GM18520 (cell line): ENCODE data around the gene TTLL9.

Experiments used
- ATAC-seq: cut with Tn5 transposase; IDR thresholded peaks from one replicate; pipeline ENCODE4 v1.9.1; 2021; ENCODE audit not compliant: unreplicated experiment

TTLL9 gene

GRCh38 chr20:31836853-31837608, 33.4 kb upstream of the TTLL9 start:
- no peak for ATAC-seq

GRCh38 chr20:31837896-31838397, 32.5 kb upstream of the TTLL9 start:
- ATAC-seq, result no peak

- ATAC-seq, result no peak
Observed at GRCh38 chr20:31838646-31839292, 31.7 kb upstream of the TTLL9 start.

GRCh38 chr20:31839782-31840487, 30.5 kb upstream of the TTLL9 start:
- no peak for ATAC-seq

DNA sequence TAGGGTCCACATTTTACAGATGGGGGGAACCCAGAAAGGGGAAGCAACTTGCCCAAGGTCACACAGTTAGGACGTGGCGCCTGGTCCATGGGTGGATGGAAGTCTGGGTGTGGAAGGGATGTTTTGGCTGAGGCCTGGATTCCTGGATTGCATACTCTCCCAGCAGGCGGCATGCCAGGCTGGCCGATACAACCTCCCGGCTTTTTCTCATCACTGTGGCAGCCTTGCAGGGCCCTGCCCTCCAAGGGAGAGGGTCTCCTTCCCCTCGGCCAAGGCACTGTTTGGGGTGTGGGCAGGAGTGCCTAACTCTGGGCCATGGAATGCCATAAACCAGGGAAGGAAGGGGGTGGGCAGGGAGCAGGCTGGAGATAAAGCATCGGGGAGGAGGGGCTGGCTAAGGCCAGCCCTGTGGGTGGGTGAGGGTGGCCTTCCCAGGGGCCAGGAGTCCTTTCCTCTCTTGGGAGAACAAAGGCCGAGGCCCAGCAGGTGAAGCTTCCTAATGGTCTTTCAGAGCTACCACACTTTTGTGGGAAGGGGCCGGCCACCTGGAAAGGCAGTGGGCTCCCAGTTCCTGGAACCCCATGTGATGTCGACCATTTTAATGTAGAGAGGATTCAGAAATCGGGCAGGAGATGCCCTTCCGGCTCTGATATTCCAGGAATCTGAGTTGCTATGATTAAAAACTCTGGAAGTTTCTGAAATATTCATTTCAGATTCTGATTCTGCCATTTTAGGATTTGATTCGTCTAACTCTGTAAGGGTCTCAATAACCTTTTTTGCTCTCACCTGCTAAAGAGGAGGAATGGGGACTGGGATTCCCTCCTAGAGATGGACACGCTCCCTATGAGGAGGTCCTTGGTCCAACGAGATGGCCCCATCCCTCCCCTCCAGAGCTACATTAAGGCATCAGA, 29.3 kb upstream of the TTLL9 start:
- ATAC-seq, result no peak

- no peak for ATAC-seq
Observed at GRCh38 chr20:31841928-31842327, 28.5 kb upstream of the TTLL9 start.

DNA sequence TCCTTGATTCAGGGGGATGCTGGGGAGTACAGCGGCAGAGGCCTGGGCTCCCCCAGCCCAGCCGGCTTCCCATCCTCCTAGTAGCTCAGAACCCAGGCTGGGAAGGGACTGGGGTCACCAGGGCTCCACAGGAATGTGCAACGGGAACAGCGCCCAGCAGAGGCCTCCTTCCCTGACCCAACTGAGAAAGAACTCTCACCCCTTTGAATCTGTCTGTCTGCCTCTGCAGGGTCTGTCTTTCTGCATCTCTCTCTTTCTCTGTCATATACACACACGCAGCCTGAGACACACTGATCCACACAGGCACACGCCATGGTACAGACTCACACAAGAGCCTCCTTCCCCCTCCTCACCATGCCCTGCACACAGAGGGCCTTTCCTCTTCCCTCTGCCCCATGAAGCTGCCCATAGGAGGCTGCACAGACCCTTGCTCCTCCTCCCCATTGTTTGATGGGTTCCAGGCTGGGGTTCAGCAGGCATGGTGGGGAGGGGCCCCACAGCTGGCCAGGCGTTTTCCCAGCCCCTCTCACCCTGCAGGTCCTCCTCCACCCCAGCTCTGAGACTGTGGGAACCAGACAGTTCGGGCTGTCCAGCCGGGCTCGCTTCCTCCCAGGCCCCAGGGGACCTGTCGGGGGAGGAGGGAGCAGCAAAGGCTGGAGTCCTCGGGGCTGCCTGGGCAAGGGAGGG, 27.8 kb upstream of the TTLL9 start:
- no peak for ATAC-seq

- ATAC-seq, result no peak
Observed at GRCh38 chr20:31843288-31843687, 27.1 kb upstream of the TTLL9 start.

- ATAC-seq, result no peak
Observed at GRCh38 chr20:31843881-31844280, 26.6 kb upstream of the TTLL9 start.

DNA sequence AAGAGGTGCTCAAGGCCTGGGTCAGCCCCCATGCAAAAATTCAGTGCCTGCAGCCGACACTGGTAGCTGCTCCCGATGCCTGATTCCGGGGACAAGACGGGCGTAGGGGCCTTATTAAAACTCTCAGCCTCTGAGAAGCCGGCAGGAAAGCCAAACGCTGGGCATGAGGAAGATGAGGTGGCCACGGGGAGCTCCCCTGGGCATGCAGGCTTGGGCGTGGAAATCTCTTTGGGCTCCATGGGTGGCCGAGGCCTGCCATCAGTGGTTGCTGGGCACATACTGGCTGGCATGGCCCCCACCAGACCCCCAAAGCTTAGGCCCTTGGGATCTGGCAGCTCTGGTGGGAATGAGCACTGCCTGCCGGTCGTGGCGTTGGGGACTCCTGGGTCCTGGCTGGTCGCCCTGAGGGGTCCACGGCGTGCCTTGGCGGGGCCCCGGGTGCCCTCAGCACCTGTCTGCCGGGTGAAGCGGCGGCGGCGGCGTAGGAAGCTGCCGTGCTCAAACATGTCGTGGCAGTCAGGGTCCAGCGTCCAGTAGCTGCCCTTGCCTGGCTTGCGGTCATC, 25.6 kb upstream of the TTLL9 start:
- no peak for ATAC-seq

- ATAC-seq, result no peak
Observed at GRCh38 chr20:31845300-31845863, 25.1 kb upstream of the TTLL9 start, which contains the start of gene FOXS1. TSS of gene FOXS1 (minus strand) at chr20:31845604. CDS start at chr20:31845542, 62 bp downstream.

DNA sequence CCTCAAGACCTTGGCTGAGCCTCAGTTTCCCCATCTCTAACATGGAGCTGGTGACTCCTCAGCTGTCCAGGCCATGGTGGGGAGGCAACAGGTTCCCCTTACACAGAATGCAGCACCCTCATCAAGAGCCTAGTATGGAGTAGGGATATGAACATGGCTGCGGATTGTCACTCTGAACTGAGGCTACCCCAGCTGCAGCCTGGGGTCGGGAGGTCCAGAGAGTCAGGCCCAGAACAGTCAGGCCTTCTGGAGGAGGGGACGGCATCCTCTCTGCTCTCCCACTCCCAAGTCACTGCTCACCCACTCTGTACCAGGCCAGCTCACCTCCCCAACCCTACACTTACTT, 23.7 kb upstream of the TTLL9 start:
- ATAC-seq, result no peak

DNA sequence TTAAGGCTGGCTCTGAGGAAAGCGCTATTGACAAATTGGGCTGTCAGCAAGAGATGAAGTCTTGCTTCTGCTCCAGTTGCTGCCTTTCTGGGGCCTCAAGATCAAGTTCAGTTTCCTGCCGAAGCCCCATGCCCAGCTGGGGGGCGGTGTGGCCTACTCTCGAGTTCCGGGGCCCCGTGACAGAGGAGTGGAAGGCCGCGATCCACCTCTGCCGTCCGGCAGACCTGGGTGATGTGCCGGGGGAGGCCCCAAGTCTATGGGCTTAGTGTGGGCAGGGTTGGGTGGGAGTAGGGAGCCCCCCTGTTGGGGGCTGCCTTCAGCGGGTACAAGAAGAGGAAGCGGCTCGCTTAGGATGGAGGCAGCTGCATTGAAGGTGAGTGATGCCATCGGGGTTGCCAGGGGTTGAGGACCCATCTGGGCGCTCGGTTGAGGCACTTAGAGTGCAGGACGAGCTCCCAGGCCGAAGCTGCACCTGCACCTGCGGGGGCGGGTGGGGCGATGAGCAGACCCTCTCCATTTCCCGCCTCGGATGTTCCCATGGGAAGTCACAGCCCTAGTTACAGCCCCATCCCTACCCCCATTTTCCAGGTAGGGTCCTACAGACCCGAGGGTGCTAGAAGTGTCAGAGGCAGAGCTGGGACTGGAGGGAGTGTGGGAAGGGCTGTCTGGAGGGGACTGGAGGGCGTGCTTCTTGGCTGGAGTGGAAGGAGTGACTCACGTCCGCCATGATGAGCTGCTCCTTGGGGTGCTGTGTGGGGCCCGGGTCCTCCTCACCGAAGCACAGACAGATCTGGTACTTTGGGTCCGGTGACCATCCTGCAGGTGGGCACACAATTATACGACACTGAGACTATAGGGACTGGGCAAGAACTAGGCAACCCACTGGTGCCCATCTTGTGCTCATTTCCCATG, 22.1 kb upstream of the TTLL9 start:
- ATAC-seq, result no peak

DNA sequence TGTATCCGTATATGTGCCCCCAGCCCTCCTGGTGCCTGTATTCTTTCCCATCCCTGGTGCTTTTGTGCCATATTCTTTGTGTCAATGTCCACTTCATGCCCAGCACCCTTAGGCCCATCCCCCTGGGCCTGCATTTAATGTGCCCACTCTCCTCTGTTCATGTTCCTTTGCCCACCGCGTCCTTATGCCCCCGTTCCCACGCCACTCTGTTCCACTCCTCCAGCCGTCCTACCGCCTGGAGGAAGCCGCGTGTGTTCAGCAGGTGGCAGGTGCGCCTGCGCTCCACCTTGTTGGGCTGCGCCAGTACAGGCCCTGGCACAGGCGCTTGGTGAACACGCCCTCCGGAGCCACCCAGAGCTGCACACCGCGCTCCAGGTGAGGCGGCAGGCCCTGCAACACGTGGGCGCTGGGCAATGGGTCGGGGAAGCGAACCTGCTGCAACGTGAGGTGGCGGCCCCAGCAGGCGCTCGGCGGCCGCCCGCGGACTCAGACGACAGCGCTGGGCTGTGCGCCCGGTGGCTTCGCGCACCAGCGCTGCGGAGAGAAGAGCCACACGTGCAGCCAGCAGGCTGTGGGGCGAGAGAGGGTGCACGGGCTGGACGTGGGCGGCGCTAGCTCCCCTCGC, 21.0 kb upstream of the TTLL9 start:
- no peak for ATAC-seq

- no peak for ATAC-seq
Observed at GRCh38 chr20:31851240-31851955, 19.0 kb upstream of the TTLL9 start.

GRCh38 chr20:31853481-31853880, 17.0 kb upstream of the TTLL9 start:
- no peak for ATAC-seq

DNA sequence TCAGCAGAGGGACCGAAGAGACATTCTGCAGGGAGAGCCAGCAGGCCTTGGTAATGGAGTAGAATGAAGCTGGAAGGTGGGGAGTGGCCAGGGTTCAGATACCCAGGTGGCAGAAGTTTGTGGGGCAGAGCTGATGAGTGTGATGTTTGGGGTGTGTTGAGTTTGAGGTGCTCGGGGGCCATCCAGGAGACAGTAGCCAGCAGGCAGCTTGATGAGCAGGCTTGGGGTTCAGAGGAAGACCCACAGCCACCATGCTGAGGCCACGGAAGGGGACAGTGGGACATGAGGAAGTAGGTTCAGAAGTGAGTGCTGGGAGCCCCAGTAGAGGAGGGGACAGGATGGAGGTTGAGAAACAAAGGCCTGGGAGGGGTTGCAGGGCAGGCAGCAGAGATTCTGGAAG, 13.9 kb upstream of the TTLL9 start:
- ATAC-seq, result no peak
